OCI-LY3 (cell line): ENCODE data around the gene SPACA6.
"Not testable (repeated sequence)": the region's sequence is repeated elsewhere in the genome, so short reads cannot be mapped to it uniquely, and the experiment has no call there.

Source experiments
- H2AFZ ChIP-seq: fragments of 200-600, 300-600 bp; shearing (Covaris generic); 2 replicates; pipeline ENCODE4 v1.6.0; 2014; ENCODE audit warnings: antibody characterized with exemption, low read depth, low read length
- H3K27ac ChIP-seq: fragments of 200-600, 300-600 bp; sonication (generic); 2 replicates; pipeline ENCODE4 v1.5.1; 2014; ENCODE audit warnings: mild to moderate bottlenecking, low read length, moderate library complexity, mixed read lengths
- H3K27me3 ChIP-seq: fragments of 200-600, 300-600 bp; sonication (generic); 2 replicates; pipeline ENCODE4 v1.6.1; 2014; ENCODE audit warnings: low read depth, low read length, mixed read lengths
- H3K36me3 ChIP-seq: fragments of 200-600, 300-600 bp; sonication (generic); replicated peaks from 2 replicates; pipeline ENCODE3; 2014; ENCODE audit warnings: low read depth, low read length, mixed read lengths
- H3K4me1 ChIP-seq: fragments of 300-600, 200-600 bp; sonication (generic); 2 replicates; pipeline ENCODE4 v1.6.1; 2014; ENCODE audit warnings: low read length, mixed read lengths
- H3K4me2 ChIP-seq: fragments of 200-600, 300-600 bp; sonication (generic); 2 replicates; pipeline ENCODE4 v1.6.1; 2014; ENCODE audit warnings: low read length, mixed read lengths
- H3K4me3 ChIP-seq: fragments of 300-600, 200-600 bp; sonication (generic); 2 replicates; pipeline ENCODE4 v1.5.1; 2014; ENCODE audit warnings: antibody characterized with exemption, mild to moderate bottlenecking, low read length, moderate library complexity
- H3K79me2 ChIP-seq: fragments of 300-600, 200-600 bp; shearing (Covaris generic); 2 replicates; pipeline ENCODE4 v1.6.1; 2014; ENCODE audit warnings: mild to moderate bottlenecking, low read length, mixed read lengths
- H3K9ac ChIP-seq: fragments of 300-600, 200-600 bp; shearing (Covaris generic); 2 replicates; pipeline ENCODE4 v1.6.0; 2014; ENCODE audit warnings: mild to moderate bottlenecking, low read length, moderate library complexity
- H3K9me3 ChIP-seq: fragments of 200-600, 300-600 bp; shearing (Covaris generic); 2 replicates; pipeline ENCODE4 v1.6.1; 2014; ENCODE audit warnings: low read length, mixed read lengths; ENCODE audit not compliant: insufficient read depth
- H4K20me1 ChIP-seq: fragments of 200-600, 300-600 bp; sonication (generic); 2 replicates; pipeline ENCODE4 v1.6.1; 2016; ENCODE audit warnings: low read length, mixed read lengths; ENCODE audit not compliant: insufficient read depth
- CTCF ChIP-seq: fragments of 200-600, 300-600 bp; sonication (generic); IDR thresholded peaks from 2 replicates; pipeline ENCODE4 v1.5.1; 2014; ENCODE audit warnings: antibody characterized with exemption, low read length, low read depth
- EZH2phosphoT487 ChIP-seq: fragments of 200-600 bp; shearing (Covaris generic); IDR thresholded peaks from 2 replicates; pipeline ENCODE4 v1.6.1; 2018; ENCODE audit warnings: antibody characterized with exemption, mixed run types, low read depth

Gene SPACA6

GRCh38 chr19:51735759-51736449 lies 42.8 kb downstream of the SPACA6 start:
- H3K36me3 ChIP-seq: no peaks in the 10 kb centered on the region
- no peaks in the 10 kb centered on the region for H4K20me1 ChIP-seq
- no peaks in the 10 kb centered on the region for H3K79me2 ChIP-seq
- H3K27me3 ChIP-seq: peaks cover 33% of the 10 kb centered on the region
- no peak overlapping the region for H3K4me2 ChIP-seq
- TF ChIP-seq EZH2phosphoT487 (no peak), CTCF (no peak)
- H3K4me3 ChIP-seq: no peak overlapping the region
- no peak overlapping the region for H3K9ac ChIP-seq
- no peak overlapping the region for H2AFZ ChIP-seq
- no peak overlapping the region for H3K27ac ChIP-seq
- no peaks in the 10 kb centered on the region for H3K9me3 ChIP-seq
- no peaks in the 10 kb centered on the region for H3K4me1 ChIP-seq

- no peaks in the 10 kb centered on the region for H3K9me3 ChIP-seq
- no peak overlapping the region for H2AFZ ChIP-seq
- no peaks in the 10 kb centered on the region for H3K4me1 ChIP-seq
- no peaks in the 10 kb centered on the region for H3K36me3 ChIP-seq
- H3K9ac ChIP-seq: no peak overlapping the region
- H3K79me2 ChIP-seq: no peaks in the 10 kb centered on the region
- H3K27me3 ChIP-seq: peaks cover 33% of the 10 kb centered on the region
- no peak overlapping the region for H3K27ac ChIP-seq
- H3K4me3 ChIP-seq: no peak overlapping the region
- no peaks in the 10 kb centered on the region for H4K20me1 ChIP-seq
- TF ChIP-seq CTCF: no peak
- TF ChIP-seq EZH2phosphoT487: no peak
- H3K4me2 ChIP-seq: no peak overlapping the region
Observed at GRCh38 chr19:51737389-51737788, 44.3 kb downstream of the SPACA6 start.

- Histone ChIP-seq H3K4me2 (no peak overlapping the region), H3K4me3 (no peak overlapping the region), H3K27me3 (peaks cover 33% of the 10 kb centered on the region), H4K20me1 (no peaks in the 10 kb centered on the region), H3K4me1 (no peaks in the 10 kb centered on the region), H2AFZ (no peak overlapping the region), H3K79me2 (no peaks in the 10 kb centered on the region), H3K36me3 (no peaks in the 10 kb centered on the region), H3K9ac (no peak overlapping the region), H3K27ac (no peak overlapping the region), H3K9me3 (no peaks in the 10 kb centered on the region)
- TF ChIP-seq EZH2phosphoT487 (no peak), CTCF (no peak)
Observed at GRCh38 chr19:51737924-51738323, 44.8 kb downstream of the SPACA6 start.

GRCh38 chr19:51738523-51738922 lies 45.4 kb downstream of the SPACA6 start:
- H2AFZ ChIP-seq, H3K79me2 ChIP-seq, H3K4me3 ChIP-seq, H3K27ac ChIP-seq, H3K9me3 ChIP-seq, H4K20me1 ChIP-seq, H3K9ac ChIP-seq, H3K4me1 ChIP-seq, H3K36me3 ChIP-seq, H3K4me2 ChIP-seq: not testable (repeated sequence)
- H3K27me3 ChIP-seq: peaks cover 27% of the 10 kb centered on the region
